Right lung (tissue), 5 donors: ENCODE data around the gene ORC4. TPM values are rescaled to one million over a fixed set of nuclear protein-coding genes. Genes with fewer than 3 reads are reported as not detected.
A peak's percentile ranks its signal among the peaks of the same experiment; 100 is the strongest.
"Not testable (repeated sequence)": the region's sequence is repeated elsewhere in the genome, so short reads cannot be mapped to it uniquely, and the experiment has no call there.

ENCODE experiments used
- DNase-seq, 2 donors: peaks; one replicate each; pipeline ENCODE4 v3.0.0-alpha.2; 2013
- polyA plus RNA-seq, 5 donors: library from polyadenylated mRNA; unstranded; fragments of 120-200 nt; gene quantifications; one replicate each; pipeline versions ENCODE4 v1.2.1 to v1.2.3, GENCODE V29; 2013; ENCODE audit warnings: inconsistent platforms in 1 of 5, low replicate concordance in 1 of 5; ENCODE audit not compliant: insufficient read length in 5 of 5, insufficient read depth in 1 of 5

The ORC4 gene
- polyA plus RNA-seq, 5 donors, result 56.9 to 88.1 (median 73.8) TPM

- DNase-seq, result no peak
These were observed 723 bp upstream of the ORC4 start, which contains the start of gene MBD5 for GRCh38 chr2:148021059-148021861. Gene MBD5, plus strand, starts transcription at chr2:148021091.

GRCh38 chr2:148014616-148015015, 5.9 kb downstream of the ORC4 start:
- DNase-seq, result no peak

GRCh38 chr2:148013876-148014275, 6.7 kb downstream of the ORC4 start:
- DNase-seq, result no peak

GRCh38 chr2:148008411-148008810, 12.1 kb downstream of the ORC4 start:
- DNase-seq, result not testable (repeated sequence)

GRCh38 chr2:148007219-148007900, 13.2 kb downstream of the ORC4 start:
- no peak for DNase-seq

GRCh38 chr2:148006249-148007007, 14.1 kb downstream of the ORC4 start:
- no peak for DNase-seq

- not testable (repeated sequence) for DNase-seq
These were observed 18.1 kb downstream of the ORC4 start for GRCh38 chr2:148002420-148002819.

- DNase-seq, result no peak
These were observed 20.4 kb downstream of the ORC4 start for GRCh38 chr2:148000095-148000494.

- DNase-seq, result no peak
These were observed 21.4 kb downstream of the ORC4 start for GRCh38 chr2:147999126-147999525.

- DNase-seq, result no peak
These were observed 22.3 kb downstream of the ORC4 start for GRCh38 chr2:147998203-147998602.

- DNase-seq, result no peak
These were observed 23.7 kb downstream of the ORC4 start for GRCh38 chr2:147996828-147997227.

GRCh38 chr2:147994965-147995364, 25.6 kb downstream of the ORC4 start:
- not testable (repeated sequence) for DNase-seq

- DNase-seq, result peak; percentile 12 to 44
These were observed 30.6 kb downstream of the ORC4 start for GRCh38 chr2:147989809-147990403.

GRCh38 chr2:147989102-147989501, 31.4 kb downstream of the ORC4 start:
- no peak for DNase-seq

- no peak for DNase-seq
These were observed 39.5 kb downstream of the ORC4 start for GRCh38 chr2:147980940-147981528.

- no peak for DNase-seq
These were observed 42.9 kb downstream of the ORC4 start for GRCh38 chr2:147977679-147978078.

- DNase-seq, result no peak
These were observed 44.4 kb downstream of the ORC4 start for GRCh38 chr2:147976102-147976501.

- no peak for DNase-seq
These were observed 52.0 kb downstream of the ORC4 start for GRCh38 chr2:147968571-147968970.

- no peak for DNase-seq
These were observed 68.4 kb downstream of the ORC4 start for GRCh38 chr2:147952118-147952517.

GRCh38 chr2:147945660-147946059, 74.9 kb downstream of the ORC4 start:
- DNase-seq, result no peak

- DNase-seq, result no peak
These were observed 81.2 kb downstream of the ORC4 start for GRCh38 chr2:147939313-147939712.
